Psoas muscle (tissue), 8 donors: ENCODE measurements around the gene DHODH. TPM values are rescaled to one million over a fixed set of nuclear protein-coding genes. Genes with fewer than 3 reads are reported as not detected.
A peak's percentile ranks its signal among the peaks of the same experiment; 100 is the strongest.

ENCODE experiments used
- ATAC-seq, 4 donors: fragments of 200-7000 bp; cut with Tn5 transposase; one replicate each; pipeline ENCODE4 v1.9.1; 2020; ENCODE audit warnings: moderate library complexity in 3 of 4, mild to moderate bottlenecking in 2 of 4
- DNase-seq, 2 donors: peaks; one replicate each; pipeline ENCODE4 v3.0.0-alpha.2; 2020
- H3K27ac ChIP-seq: fragments of 200-600 bp; one replicate; pipeline ENCODE4 v1.8.0; 2022
- H3K27me3 ChIP-seq, 3 donors: fragments of 200-600 bp in 1 of 3; one replicate each; pipeline versions ENCODE4 v1.6.1 to v1.8.0; 2013 to 2022; ENCODE audit warnings: low read length in 2 of 3, mild to moderate bottlenecking in 2 of 3, moderate library complexity in 1 of 3; ENCODE audit not compliant: insufficient read depth in 3 of 3
- H3K36me3 ChIP-seq, 2 donors: fragments of 200-600 bp in 1 of 2; one replicate each; pipeline versions ENCODE4 v1.6.1 to v1.8.0; 2013 to 2022; ENCODE audit warnings: low read depth in 1 of 2, mild to moderate bottlenecking in 1 of 2, moderate library complexity in 1 of 2; ENCODE audit not compliant: insufficient read depth in 1 of 2
- H3K4me1 ChIP-seq: fragments of 200-600 bp; one replicate; pipeline ENCODE4 v1.8.0; 2022
- H3K4me3 ChIP-seq: fragments of 200-600 bp; one replicate; pipeline ENCODE4 v1.8.0; 2022; ENCODE audit warnings: mild to moderate bottlenecking
- H3K9me3 ChIP-seq: fragments of 200-600 bp; one replicate; pipeline ENCODE4 v1.8.0; 2022
- WGBS, 3 donors: extraction: QIAGEN DNeasy Blood & Tissue Kit; methylation state at CpG; one replicate each; pipeline versions ENCODE4 v1.1.6 to v1.1.7; 2013; 5-methylcytosine and 5-hydroxymethylcytosine counted together
- intact Hi-C, 2 donors: fragments of 100-400 bp; cut with DNase I; formaldehyde crosslinking; loops; one replicate each; pipeline versions ENCODE4 v1.11.0 to v1.14.2; 2022
- polyA plus RNA-seq, 3 donors: library from polyadenylated mRNA; stranded (reverse); fragments of 200-250 nt; gene quantifications; one replicate each; pipeline ENCODE4 v1.2.3, GENCODE V29; 2013
- total RNA-seq, 4 donors: library from RNA; stranded (reverse); fragmentation: NEBNext Ultra II Directional in 2 of 4; extraction: Animal tissue kit (Norgen Biotek cat#: 25700) in 2 of 4; gene quantifications; one replicate each; pipeline versions ENCODE4 v1.2.1 to v1.2.4, GENCODE V29; 2021 to 2023
- TF ChIP-seq, protein P1 (sequence below): fragments of 200-600 bp; IDR thresholded peaks from one replicate; pipeline ENCODE4 v1.8.0; 2022; ENCODE audit warnings: antibody characterized with exemption
- donor health status: healthy with polysubstance abuse.
- donor health status: DM: no; HTN: no; CAD: no; lungs with moderate emphysema.
- donor health status: Bipolar disorder and iron deficiency.
- donor health status: healthy.
- donor health status: DM: yes; HTN: yes; CAD: no.
- donor health status: DM: no; HTN: no; CAD: no.
- donor health status: DM: no; HTN: no; CAD: no.
- donor health status: DM: yes; HTN: yes; CAD: no.

DHODH gene
- total and polyA plus RNA-seq, 7 donors, result 7.3 to 13.4 (median 9.4) TPM

DNA sequence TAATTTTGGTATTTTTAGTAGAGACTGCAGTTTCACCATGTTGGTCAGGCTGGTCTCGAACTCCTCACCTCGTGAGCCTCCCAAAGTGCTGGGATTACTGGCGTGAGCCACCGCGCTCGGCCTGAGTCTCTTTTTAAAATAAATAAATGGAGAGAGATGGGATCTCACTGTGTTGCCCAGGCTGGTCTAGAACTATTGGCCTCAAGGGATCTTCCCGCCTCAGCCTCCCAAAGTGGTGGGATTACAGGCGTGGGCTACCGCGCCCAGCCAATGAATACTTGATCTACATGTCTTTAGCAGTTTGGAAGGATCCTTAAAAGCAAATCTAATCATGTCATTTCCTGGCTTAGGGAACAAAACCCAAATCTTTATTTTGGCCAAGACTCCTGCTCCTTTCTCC, 1.2 kb downstream of the DHODH start:
- intact Hi-C loops, result loop anchor here (2.0 to 5.0 kb wide), 3 partner anchors 83 to 112 kb away; partner anchors contain the start of genes DHX38 (in 2 of the 2), TXNL4B (in 2 of the 2) and IST1 (in 1 of the 2)
- no peak for DNase-seq
- no peaks in the 10 kb centered on the region for H3K9me3 ChIP-seq
- no peak for ATAC-seq
- H3K27ac ChIP-seq, result no peak overlapping the region
- WGBS, 3 donors, result 96 to 98% (median 97%) methylated on average over 10 of the region's 10 CpGs
- TF ChIP-seq, protein P1, sequence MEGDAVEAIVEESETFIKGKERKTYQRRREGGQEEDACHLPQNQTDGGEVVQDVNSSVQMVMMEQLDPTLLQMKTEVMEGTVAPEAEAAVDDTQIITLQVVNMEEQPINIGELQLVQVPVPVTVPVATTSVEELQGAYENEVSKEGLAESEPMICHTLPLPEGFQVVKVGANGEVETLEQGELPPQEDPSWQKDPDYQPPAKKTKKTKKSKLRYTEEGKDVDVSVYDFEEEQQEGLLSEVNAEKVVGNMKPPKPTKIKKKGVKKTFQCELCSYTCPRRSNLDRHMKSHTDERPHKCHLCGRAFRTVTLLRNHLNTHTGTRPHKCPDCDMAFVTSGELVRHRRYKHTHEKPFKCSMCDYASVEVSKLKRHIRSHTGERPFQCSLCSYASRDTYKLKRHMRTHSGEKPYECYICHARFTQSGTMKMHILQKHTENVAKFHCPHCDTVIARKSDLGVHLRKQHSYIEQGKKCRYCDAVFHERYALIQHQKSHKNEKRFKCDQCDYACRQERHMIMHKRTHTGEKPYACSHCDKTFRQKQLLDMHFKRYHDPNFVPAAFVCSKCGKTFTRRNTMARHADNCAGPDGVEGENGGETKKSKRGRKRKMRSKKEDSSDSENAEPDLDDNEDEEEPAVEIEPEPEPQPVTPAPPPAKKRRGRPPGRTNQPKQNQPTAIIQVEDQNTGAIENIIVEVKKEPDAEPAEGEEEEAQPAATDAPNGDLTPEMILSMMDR, result no peak
- peaks cover 14% of the 10 kb centered on the region for H3K4me1 ChIP-seq
- H3K4me3 ChIP-seq, result no peak overlapping the region
- H3K27me3 ChIP-seq, result no peaks in the 10 kb centered on the region
- H3K36me3 ChIP-seq, result peaks cover 0 to 12% of the 10 kb centered on the region in 2 donors

DNA sequence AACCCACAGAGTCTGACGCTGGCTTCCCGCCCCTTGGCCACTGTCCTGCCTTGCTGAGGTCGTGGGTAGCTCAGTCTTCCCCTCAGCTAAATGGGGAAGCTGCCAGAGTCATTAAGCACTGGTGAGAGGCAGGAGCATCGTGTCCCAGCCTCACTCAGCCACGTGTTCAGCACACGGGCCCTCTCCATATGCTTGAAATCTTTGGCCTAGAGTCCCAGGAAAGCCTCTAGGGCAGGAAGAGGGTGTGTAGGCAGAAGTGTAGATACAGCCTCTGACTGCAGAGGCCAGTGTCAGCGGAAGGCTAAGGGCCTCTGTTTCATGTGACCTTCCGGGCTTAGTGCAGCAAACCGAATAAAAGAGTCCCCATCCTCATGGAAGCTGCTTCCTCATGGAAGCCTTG, 4.1 kb downstream of the DHODH start:
- TF ChIP-seq, protein P1, result no peak
- Histone ChIP-seq H3K27ac (peak overlapping the region; percentile 38), H3K36me3 (peaks cover 0 to 35% of the 10 kb centered on the region in 2 donors), H3K27me3 (no peaks in the 10 kb centered on the region), H3K9me3 (no peaks in the 10 kb centered on the region), H3K4me3 (no peak overlapping the region), H3K4me1 (peaks cover 18% of the 10 kb centered on the region)
- intact Hi-C loops, result loop anchor here in 1 of 2 donors (5.0 kb wide), 1 partner anchor 80 kb away; the partner anchor contains the start of genes DHX38 and TXNL4B
- WGBS, 3 donors, result 68 to 71% (median 69%) methylated on average over 9 of the region's 9 CpGs
- DNase-seq (no peak), ATAC-seq (no peak)

DNA sequence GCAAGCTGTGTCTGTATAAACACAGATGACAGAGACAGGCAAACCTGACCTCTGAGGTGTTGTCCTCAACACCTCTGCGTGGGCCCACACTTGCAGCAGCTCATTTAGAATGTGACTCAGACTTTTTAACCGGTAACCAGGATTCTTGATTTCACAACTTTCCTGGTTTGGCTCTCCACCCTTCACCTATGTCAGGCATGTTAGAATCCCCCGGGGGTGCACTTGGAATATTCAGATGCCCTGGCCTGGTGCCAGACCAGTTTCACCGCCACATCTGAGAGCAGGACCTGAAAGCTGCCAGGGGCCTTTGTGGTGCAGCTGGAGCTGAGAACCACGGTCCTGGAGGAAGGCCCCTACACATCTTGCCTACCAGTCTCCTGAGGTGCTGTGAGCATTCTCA, 4.8 kb downstream of the DHODH start:
- TF ChIP-seq, protein P1, result no peak
- Histone ChIP-seq H3K27me3 (no peaks in the 10 kb centered on the region), H3K27ac (peak overlapping the region; percentile 38), H3K4me1 (peaks cover 18% of the 10 kb centered on the region), H3K9me3 (no peaks in the 10 kb centered on the region), H3K36me3 (peaks cover 4 to 43% of the 10 kb centered on the region in 2 donors), H3K4me3 (no peak overlapping the region)
- ATAC-seq, result peak; percentile 17 to 44 (median 27)
- intact Hi-C loops, result loop anchor here in 1 of 2 donors (5.0 kb wide), 1 partner anchor 79 kb away; the partner anchor contains the start of genes DHX38 and TXNL4B
- WGBS, 3 donors, result 24 to 33% (median 25%) methylated on average over 5 of the region's 5 CpGs
- peak; percentile 60 to 63 for DNase-seq

DNA sequence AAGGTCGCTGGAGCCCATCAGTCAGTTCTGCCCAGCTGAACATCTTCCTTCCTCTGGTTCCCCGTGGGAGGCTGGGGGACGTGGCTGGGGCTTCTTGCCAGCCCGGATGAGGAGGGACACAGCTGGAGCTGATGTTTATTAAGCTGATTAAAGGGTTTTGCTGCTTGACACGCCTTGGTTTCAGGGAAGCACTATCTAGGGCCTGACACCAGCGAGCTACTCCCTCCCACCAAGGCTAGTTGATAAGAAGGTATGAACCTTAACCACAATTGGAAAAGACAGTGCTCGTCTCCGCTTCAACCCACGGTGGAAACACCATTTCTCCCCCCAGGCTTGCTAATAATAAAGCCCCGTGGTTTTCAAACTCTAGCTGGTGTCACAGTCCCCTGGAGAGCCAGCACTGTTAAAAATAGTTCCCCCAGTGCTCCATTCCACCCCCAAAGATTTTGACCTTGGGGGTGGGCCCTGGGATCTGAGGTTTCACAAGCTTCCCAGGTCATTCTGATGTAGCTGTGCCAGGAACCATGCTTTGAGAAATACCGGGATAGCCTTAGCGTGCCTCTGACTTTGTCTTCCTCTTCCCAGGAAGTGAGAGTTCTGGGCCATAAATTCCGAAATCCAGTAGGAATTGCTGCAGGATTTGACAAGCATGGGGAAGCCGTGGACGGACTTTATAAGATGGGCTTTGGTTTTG, 5.5 kb downstream of the DHODH start:
- peak overlapping the region; percentile 38 for H3K27ac ChIP-seq
- no peak overlapping the region for H3K4me3 ChIP-seq

More for the DNA sequence above, 5.5 kb downstream of the DHODH start:
- intact Hi-C loops, result loop anchor here in 1 of 2 donors (5.0 kb wide), 1 partner anchor 78 kb away; the partner anchor contains the start of genes DHX38 and TXNL4B
- Histone ChIP-seq H3K27me3 (no peaks in the 10 kb centered on the region), H3K9me3 (no peaks in the 10 kb centered on the region), H3K4me1 (peaks cover 18% of the 10 kb centered on the region), H3K36me3 (peaks cover 4 to 50% of the 10 kb centered on the region in 2 donors)
- DNase-seq, result peak; percentile 23 to 68
- WGBS, 3 donors, result 39 to 41% (median 40%) methylated on average over 15 of the region's 15 CpGs
- peak; percentile 23 to 39 (median 32) for ATAC-seq
- TF ChIP-seq, protein P1, result no peak
